GM12801 (cell line): ENCODE measurements around the gene CFD.

Experiments used
- TF ChIP-seq, protein P1 (sequence below): IDR thresholded peaks from one replicate; pipeline ENCODE4 v1.5.1; 2011; ENCODE audit warnings: control low read depth; ENCODE audit not compliant: insufficient read length; ENCODE audit errors: extremely low read depth

The CFD gene

DNA sequence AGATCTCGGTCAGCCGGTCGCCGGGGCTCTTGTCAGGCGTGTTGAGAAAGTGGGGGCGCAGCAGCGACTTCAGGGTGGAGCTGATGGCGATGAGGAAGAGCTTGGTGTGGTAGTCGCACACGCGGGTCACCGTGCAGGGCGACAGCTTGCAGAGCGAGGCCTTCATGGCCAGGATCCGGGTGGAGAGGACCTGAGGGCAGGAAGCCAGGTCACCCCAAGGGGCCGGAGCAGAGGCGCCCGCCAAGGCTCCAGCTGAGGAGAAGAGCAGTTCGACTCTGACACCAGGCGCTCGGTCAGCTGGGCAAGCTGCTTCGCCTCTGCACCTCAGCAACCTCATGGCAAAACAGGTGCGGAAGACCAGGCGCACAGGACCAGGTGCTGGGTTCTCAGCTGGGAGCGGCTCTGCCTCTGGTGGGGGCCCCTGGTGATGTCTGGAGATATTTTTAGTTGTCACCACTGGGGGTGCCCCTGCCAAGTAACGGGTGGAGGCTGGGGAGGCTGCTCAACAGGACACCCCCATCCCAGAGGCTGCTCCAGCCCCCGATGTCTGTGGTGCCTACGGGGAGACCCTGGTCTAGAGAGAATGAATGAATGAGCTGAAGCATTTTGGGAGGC, 15.9 kb downstream of the CFD start:
- TF ChIP-seq, protein P1, sequence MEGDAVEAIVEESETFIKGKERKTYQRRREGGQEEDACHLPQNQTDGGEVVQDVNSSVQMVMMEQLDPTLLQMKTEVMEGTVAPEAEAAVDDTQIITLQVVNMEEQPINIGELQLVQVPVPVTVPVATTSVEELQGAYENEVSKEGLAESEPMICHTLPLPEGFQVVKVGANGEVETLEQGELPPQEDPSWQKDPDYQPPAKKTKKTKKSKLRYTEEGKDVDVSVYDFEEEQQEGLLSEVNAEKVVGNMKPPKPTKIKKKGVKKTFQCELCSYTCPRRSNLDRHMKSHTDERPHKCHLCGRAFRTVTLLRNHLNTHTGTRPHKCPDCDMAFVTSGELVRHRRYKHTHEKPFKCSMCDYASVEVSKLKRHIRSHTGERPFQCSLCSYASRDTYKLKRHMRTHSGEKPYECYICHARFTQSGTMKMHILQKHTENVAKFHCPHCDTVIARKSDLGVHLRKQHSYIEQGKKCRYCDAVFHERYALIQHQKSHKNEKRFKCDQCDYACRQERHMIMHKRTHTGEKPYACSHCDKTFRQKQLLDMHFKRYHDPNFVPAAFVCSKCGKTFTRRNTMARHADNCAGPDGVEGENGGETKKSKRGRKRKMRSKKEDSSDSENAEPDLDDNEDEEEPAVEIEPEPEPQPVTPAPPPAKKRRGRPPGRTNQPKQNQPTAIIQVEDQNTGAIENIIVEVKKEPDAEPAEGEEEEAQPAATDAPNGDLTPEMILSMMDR: no peak

DNA sequence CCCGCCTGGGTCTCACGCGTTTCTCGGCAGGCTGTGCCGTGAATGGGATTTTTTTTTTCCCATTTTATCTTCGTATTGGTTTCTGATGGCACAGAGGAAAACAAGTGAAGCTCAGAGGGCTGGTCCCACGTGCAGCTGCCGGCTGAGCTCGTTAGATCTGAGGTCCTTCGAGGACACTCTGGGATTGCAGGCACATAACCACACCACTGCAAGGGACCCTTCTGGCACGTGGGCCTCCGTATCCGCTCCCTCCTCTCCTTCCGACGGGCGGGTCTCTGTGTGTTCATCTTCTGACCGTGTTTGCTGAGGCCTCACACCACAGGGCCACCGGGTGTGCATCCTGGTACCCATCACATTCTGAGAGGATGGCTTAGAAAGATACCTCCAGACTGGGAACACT, 16.6 kb downstream of the CFD start:
- TF ChIP-seq, protein P1: no peak

DNA sequence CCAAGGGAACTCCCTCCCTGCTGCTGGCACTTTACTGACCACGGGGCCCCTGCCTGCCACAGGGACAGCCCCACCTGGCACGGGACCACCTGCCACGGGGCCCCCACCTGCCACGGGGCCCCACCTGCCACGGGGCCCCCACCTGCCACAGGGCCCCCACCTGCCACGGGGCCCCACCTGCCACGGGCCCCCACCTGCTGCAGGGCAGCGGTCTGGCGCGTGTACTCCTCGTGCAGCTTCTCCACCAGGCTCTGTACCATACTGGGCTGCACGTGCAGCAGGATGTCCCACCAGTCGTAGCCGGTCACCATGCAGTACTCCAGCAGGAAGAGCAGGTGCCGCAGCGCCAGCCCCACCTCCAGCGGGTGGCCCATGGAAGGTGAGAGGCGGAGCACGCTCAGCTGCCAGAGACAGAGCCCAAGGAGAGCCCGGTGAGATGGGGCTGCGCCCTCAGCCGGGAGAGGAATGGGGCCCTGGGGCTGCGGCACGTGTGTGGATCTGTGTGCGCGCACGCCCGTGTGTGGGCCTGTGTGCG, 17.4 kb downstream of the CFD start:
- TF ChIP-seq, protein P1: no peak

DNA sequence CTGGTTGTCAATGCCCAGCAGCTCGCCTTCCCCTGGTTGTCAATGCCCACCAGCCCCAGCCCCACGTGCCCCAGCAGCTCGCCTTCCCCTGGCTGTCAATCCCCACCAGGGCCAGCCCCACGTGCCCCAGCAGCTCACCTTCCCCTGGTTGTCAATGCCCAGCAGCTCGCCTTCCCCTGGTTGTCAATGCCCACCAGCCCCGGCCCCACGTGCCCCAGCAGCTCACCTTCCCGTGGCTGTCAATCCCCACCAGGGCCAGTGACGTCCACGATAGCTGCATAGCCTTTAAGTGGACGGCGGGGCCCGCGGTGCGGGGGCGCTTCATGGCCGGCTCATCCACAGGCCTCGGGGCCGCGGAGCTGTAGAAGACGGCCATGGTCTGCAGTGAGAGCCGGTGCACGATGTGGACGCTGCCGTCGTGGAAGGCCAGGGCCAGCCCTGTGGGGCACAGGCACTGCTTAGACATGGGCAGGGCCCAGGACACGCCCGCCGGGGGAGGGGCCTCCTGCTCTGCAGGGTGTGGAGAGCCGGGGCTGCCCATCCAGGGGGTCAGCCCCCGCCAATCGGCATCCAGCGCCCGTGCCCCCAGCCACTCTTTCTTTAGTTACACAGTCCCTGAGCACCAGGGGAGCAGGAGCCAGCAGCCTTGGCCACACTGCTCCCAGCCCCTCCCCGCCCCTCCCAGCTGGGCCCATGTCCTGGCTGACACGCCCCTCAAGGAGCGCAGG, 20.4 kb downstream of the CFD start:
- TF ChIP-seq, protein P1: no peak

DNA sequence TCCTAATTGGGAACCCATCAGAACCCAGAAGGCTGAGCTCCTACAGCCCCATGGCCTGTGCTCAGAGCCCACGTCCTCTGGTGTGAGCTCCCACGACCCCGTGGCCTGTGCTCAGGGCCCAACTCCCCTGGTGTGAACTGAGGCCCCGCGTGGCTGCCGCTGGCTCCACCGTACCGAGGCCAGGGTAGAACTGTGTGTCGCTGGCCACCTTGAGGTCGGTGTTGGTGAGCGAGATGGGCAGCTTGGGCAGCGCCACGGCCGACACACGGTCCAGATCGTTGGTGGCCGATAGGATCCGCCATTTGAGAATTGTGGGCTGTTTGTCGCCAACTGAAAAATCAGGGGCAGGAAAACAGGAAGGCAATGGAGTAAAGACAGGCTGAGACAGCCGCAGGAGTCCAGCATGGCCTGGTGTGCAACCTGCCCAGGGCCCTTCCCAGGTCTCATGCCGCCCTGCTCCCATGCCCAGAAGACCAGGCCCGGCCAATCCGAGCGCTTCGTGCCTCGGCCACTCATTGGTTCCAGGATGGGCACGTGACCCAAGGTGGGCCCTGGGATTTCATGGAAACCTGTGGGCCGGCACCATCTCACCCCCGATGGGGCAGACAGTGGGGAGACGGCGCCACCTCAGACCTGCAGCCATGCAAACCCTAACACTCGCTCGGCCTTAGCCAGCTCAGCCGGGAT, 22.1 kb downstream of the CFD start:
- TF ChIP-seq, protein P1: no peak

DNA sequence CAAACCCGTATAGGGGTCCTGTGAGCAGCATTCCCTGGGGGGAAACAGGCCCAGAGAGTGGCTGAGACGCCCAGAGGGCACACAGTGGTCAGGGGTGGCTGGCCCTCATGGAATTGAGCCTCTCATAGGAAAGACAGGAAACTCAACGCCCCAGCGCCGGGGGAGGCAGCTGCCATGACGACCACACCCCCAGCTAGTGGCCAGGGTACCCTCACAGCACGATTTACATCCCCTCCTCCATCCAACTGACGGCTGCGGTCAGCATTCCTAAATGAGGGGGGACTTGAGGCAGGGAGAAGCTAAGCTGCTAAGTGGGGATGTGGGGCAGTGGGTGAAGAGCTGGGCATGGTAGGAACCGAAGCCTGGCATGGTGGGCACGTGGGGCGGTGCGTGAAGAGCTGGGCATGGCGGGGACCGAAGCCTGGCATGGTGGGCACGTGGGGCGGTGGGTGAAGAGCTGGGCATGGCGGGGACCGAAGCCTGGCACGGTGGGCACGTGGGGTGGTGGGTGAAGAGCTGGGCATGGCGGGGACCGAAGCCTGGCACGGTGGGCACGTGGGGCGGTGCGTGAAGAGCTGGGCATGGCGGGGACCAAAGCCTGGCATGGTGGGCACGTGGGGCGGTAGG, 23.5 kb downstream of the CFD start:
- TF ChIP-seq, protein P1: no peak

DNA sequence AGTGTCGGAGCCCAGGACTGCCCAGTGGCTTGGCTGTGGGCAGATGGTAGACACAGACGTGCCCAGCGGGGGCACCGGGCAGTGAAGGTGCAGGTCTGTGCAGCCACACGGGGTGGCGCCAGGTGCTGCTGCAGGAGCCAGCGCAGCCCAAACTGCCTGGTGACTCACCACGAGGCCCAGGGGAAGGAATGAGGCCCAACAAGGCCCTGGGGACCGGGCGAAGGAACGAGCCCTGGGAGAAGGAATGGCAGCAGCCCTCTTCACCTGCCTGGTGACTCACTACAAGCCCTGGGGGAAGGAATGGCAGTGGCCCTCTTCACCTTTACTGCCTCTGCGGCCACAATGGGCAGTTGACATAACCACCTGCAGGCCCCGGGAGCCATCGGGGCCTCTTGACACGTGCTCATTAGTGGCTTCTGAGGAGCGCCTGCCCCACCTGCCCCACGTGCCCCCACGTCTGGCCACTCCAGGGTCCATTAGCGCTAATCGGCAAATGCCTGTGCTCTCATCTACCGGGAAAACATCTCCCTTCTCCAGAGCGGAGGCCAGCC, 24.3 kb downstream of the CFD start:
- TF ChIP-seq, protein P1: no peak
